NCI-H82 treated with DMSO at 0.1 percent for 48 hours (cell line): Measurements from ENCODE around the gene CEACAM19.
"Not testable (repeated sequence)": the region's sequence is repeated elsewhere in the genome, so short reads cannot be mapped to it uniquely, and the experiment has no call there.

ENCODE experiments used
- DNase-seq: peaks from one replicate; lab custom pipeline; 2025; ENCODE audit not compliant: unreplicated experiment; lab: John Stamatoyannopoulos, UW

The CEACAM19 gene

GRCh38 chr19:44673510-44673909, 2.2 kb downstream of the CEACAM19 start:
- no peak for DNase-seq

- no peak for DNase-seq
These were observed 4.2 kb downstream of the CEACAM19 start for GRCh38 chr19:44675521-44675920.

DNA sequence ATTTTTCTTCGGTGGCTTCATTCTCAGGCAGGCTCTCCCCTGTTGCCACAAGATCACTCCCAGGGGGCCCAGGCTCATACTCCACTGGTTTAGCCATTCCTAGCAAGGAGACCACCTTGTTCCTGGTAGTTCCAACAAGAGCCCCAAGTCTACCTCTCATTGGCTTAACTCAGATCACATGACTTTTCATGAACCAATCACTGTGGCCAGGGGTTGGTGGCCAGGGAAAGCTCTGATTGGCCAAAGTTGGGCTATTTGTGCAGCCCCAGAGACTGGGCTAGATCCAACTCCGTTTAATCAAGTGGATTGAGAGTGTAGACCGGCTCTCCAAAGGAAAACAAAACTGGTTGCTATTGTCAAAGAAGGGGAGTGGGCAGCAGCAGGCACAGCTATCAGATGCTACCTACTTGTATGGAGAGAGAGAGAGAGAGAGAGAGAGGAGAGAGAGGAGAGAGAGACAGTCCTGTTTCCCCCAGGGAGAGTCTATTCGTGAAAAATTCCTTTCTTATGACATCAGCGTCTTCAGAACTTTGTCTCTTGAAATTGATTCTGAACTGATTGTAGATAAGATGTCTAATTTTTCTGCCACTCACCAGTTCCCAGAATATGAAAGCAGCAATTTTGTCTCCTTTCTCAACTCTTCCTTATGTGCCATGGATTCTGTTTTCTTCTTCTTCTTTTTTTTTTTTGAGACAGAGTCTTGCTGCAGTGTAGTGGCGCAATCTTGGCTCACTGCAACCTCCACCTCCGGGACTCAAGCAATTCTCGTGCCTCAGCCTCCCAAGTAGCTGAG, 5.9 kb downstream of the CEACAM19 start:
- peak; percentile 55 for DNase-seq

DNA sequence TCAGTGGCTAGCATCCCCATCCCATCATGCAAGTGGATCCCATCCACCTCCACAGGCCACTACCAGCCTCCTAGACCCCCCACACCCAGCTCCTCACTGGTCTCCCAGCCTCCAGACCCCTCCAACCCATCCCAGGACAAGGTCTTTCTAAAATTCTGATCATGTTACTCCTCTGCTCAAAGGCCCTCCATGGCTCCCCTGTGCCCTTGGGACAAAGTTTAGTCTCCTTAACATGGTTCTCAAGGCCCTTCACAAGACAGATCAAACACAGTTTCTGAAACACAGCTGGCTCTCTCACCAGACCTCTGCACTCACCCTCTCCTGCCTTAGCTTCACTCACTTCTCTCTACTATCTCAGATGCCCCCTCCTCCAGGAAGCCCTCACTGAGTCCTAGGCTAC, 9.3 kb downstream of the CEACAM19 start:
- DNase-seq, result no peak

DNA sequence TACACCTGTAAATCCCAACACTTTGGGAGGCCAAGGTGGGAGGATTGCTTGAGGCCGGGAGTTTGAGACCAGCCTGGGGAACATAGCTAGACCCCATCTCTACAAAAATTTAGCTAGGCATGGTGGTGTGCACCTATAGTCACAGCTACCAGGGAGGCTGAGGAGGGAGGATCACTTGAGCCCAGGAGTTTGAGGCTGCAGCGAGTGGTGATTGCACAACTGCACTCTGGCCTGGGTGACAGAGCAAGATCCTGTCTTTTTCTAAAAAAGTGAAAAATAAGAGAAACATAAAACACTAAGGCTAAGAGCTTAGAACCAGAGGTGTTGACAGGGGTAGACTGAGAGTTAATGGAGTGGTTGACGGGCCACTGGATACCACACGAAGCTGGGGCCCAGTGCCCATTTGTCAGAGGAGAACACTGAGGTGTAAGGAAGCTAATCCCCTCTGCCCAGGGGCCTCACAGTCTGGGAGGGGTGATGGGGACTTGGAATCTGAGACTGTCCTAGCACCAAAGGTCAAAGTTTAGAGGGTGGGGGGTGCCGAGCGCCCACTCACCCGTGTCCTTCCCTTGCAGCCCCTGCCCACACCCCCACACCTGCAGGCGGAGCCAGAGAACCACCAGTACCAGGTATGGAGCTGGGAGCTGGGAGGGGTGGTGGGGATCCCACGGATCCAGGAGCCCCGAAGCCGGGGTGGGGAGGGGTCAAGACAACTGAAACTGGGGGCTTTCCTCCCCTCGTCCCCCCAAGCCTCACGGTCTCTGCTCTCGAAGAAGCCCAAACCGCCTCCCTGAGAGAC, 10.9 kb downstream of the CEACAM19 start:
- no peak for DNase-seq

DNA sequence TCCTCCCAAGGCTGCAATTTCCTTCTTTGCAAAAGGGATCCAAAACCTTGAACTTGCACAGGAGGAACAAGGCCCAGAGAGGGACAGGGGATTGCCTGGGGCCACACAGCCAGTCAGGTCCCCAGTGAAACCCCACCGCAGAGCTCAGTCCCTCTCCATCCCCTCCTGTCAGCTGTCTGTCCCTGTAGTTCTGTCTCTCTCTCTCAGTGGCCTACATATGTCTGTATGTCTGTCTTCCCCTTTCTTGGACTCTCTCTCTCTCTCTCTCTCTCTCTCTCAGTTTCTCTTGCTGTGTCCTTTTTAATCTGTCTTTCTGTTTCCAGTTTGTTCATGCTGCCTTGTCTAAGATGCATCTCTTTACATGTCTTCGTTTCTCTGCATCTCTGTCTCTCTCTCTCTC, 11.5 kb downstream of the CEACAM19 start:
- DNase-seq, result no peak

DNA sequence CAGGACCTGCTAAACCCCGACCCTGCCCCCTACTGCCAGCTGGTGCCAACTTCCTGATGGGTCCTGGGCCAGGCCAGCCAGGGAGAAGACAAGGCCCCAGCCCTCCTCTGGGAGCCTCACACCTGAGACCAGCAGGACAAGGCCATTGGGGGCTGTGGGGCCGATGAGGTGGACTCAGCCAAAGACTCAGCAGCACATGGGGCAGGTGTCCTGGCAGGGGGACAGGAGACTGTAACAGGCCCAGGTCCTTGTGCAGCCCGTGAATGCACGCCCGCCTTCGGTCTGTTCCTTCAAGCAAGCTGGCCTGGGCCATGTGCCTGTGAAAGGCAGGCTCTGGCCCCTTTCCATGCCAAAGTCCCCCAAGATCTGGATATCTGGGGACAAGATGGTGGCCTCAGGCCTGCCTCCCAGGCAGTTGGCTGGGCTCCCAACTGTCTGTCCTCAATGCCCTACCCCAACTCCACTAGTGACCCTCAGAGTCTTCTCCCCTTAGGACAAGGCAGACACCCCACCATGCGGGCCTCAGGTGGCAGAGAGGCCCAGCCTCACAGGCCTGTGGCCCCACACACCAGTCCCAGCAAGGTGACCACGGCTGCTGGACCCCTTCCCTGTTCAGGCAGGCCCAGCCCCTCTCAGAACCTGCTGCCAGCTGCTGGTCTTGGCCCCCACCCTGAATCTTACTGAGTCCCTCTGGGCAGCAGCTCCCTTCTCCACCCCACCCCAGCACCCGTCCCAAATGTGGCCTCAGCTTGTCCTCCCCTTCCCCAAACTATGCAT, 12.3 kb downstream of the CEACAM19 start:
- no peak for DNase-seq

DNA sequence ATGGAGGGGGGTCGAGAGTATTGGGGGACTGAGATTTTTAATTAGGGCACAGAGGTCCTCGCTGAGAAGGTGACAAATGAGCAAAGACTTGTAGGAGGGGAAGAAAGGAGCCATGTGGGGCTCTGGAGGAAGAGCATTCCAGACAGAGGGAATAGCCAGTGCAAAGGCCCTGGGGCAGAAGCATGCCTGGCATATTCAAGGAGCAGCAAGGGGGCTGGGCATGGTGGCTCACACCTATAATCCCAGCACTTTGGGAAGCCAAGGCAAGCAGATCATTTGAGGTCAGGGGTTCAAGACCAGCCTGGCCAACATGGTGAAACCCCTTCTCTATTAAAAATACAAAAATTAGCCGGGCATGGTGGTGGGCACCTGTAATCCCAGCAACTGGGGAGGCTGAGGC, 13.1 kb downstream of the CEACAM19 start:
- DNase-seq, result not testable (repeated sequence)

GRCh38 chr19:44684892-44685863, 13.9 kb downstream of the CEACAM19 start:
- DNase-seq, result peak; percentile 24

- DNase-seq, result no peak
These were observed 14.6 kb downstream of the CEACAM19 start for GRCh38 chr19:44685877-44686276.

GRCh38 chr19:44686896-44687295, 15.6 kb downstream of the CEACAM19 start:
- no peak for DNase-seq

DNA sequence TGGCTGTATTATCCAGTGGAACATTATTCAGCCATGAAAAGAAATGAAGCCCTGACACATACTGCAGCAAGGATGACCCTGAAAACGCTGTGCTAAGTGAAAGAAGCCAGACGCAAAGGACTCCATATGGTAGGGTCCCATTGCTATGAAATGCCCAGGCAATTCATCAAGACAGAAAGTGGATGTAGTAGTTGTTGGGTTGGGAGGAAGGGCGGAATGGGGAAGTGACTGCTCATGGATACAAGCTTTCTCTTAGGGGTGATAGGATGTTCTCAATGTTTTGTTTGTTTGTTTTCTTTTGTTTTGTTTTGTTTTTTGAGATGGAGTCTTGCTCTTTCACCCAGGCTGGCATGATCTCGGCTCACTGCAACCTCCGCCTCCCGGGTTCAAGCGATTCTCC, 16.6 kb downstream of the CEACAM19 start:
- DNase-seq, result no peak

DNA sequence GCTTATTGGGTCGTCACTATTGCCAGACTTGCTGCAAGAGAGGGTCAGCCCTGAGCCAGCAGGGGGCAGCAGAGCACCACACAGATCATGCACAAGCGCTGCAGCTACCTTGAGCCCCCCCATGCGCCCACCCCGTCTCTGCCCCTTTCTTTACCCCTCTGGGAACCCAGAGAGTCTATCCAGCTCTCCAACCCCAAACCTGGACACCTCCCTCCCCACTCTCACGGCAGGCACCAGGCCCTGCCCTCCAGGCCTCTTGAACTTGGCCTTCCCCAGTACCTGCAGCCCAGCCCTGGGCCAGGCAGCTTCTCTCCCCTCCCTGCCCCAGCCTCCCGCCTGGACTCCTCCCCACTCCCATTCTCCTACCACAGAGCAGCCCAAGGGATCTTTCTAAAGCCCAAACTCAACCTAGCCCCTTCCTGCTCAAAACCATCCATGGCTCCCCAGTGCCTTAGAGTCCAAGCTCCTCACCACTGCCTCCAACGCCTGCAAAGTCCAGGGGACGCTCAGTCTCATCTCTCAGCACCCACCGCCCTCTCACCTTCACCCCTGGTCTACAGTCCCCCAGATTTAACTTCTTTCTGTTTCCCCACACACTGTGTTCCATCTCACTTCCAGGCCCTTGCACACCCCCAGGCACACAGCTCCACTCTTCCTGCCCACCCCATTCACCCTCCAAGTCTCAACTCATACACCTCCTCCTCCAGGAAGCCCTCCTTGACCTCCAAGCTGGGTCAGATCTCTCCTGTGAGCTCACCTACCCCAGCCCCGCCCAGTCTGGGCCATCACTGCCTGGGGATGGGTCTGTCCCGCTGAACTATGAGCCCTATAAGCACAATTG, 18.2 kb downstream of the CEACAM19 start:
- DNase-seq, result peak; percentile 20

DNA sequence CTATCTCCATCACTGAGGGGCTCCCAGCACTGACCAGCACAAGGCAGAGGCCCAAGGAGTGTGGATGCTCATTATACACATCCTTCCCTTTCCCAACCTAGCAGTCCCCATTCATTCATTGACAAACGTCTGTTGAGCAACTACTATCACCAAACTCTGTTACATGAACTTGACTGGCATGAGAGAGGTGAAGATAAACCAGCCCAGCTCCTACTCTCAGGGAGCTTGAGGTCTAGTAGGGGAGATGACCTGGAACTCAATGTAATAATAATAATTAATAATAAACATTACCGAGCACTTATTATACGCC, 18.8 kb downstream of the CEACAM19 start:
- no peak for DNase-seq

- no peak for DNase-seq
These were observed 21.1 kb downstream of the CEACAM19 start for GRCh38 chr19:44692379-44692721.

GRCh38 chr19:44694184-44694579, 22.9 kb downstream of the CEACAM19 start:
- DNase-seq, result no peak

DNA sequence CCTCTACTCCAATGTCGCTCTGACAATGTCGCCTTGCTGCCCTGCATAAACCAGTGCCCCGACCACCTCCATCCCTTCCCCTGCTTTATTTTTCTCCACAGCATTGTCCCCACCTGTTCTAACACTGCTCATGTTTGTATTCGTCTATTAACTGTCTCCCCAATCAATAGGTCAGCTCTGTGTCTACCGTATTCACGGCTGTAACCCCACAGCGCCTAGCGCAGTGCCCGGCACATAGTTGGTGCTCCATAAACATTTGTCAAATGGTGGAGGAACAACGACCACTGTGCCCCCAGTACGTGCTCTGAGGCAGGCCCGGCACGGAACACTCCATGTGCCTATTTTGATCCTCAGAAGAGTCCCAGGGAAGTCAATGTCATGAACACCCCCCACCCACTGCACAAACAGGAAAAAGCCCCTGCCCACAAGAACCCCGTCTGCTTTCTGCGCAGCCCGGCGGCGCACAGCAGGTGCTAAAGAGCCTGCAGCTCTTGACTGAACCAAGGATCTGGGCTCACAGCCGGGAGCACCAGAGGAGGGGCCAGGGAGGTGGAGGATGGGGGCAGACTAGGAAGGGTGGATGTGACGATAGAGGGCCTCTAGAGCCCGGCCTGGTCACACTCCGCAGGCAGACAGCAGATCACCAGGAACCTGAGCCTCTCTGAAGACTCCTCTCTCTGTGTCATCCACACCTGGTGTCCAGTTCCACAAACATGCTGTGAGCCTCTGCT, 25.8 kb downstream of the CEACAM19 start:
- no peak for DNase-seq

DNA sequence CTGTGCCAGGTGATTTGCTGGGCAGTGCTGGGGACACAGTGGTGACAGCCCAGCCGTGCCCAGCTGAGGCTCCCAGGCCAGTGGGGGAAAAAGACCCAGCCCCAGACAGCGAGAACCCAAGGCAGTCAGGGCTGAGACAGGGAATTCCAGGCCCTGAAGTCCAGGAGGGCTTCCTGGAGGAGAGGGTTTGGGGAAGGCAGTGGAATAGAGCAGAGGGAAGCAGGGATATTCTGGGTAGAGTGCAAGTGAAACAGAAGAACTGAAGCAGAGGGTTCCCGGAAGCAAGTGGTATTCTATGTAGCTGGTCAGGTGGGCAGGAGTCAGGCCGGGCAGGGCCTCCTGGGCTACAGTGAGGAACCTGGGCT, 26.4 kb downstream of the CEACAM19 start:
- no peak for DNase-seq

GRCh38 chr19:44698492-44699201, 27.4 kb downstream of the CEACAM19 start, which contains the start of gene CEACAM16:
CEACAM16 (plus strand) TSS chr19:44699151; CDS start chr19:44701457, 2,306 bp downstream.
- no peak for DNase-seq
